GM19023 (cell line): Measurements from ENCODE around the gene CLDN4.
"Not testable (repeated sequence)": the region's sequence is repeated elsewhere in the genome, so short reads cannot be mapped to it uniquely, and the experiment has no call there.

Source experiments
- ATAC-seq: cut with Tn5 transposase; IDR thresholded peaks from one replicate; pipeline ENCODE4 v1.9.1; 2021; ENCODE audit warnings: mild to moderate bottlenecking, moderate library complexity; ENCODE audit not compliant: unreplicated experiment

The CLDN4 gene, protein sequence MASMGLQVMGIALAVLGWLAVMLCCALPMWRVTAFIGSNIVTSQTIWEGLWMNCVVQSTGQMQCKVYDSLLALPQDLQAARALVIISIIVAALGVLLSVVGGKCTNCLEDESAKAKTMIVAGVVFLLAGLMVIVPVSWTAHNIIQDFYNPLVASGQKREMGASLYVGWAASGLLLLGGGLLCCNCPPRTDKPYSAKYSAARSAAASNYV

DNA sequence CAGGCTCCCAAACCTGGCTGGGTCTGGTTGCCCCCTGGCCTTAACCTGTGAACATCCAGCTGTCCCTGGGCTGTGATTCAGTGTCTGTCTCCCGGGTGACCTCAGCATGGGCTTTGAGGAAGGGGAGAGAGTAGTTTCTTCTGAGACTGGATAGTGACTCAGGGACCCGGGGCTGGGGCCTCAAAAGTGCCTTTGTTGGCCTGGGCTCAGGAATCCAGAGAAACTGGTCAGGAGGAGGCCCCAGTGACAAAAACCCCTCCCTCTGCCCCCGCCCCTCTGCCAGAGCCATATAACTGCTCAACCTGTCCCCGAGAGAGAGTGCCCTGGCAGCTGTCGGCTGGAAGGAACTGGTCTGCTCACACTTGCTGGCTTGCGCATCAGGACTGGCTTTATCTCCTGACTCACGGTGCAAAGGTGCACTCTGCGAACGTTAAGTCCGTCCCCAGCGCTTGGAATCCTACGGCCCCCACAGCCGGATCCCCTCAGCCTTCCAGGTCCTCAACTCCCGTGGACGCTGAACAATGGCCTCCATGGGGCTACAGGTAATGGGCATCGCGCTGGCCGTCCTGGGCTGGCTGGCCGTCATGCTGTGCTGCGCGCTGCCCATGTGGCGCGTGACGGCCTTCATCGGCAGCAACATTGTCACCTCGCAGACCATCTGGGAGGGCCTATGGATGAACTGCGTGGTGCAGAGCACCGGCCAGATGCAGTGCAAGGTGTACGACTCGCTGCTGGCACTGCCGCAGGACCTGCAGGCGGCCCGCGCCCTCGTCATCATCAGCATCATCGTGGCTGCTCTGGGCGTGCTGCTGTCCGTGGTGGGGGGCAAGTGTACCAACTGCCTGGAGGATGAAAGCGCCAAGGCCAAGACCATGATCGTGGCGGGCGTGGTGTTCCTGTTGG, at the start of gene CLDN4:
Gene CLDN4 (plus strand): TSS at position 316 of the 903 bp plus-strand sequence. CDS start 206 bp downstream, at position 522.
- no peak for ATAC-seq

DNA sequence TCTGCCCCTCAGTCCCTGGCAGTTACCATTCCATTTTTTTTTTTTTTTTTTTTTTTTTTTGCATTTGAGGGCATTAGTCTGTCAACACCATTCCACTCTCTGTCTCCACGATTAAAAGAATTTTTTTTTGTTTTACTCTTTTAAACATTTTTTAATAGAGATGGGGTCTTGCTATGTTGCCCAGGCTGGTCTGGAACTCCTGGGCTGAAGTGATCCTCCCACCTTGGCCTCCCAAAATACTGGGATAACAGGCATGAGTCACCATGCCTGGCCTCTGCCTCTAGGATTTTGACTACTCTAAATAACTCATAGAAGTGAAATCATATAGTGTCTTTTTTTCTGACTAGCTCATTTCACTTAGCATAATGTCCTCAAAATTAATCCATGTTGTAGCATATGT, 44.2 kb upstream of the CLDN4 start:
- ATAC-seq: no peak

DNA sequence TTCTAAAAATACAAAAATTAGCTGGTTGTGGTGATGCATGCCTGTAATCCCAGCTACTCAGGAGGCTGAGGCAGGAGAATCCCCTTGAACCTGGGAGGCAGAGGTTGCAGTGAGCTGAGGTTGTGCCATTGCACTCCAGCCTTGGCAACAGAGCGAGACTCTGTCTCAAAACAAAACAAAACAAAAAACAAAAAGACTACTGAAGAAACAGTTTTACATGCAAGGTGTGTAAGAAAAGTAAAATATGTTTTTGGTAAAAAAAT, 43.1 kb upstream of the CLDN4 start:
- ATAC-seq: not testable (repeated sequence)

DNA sequence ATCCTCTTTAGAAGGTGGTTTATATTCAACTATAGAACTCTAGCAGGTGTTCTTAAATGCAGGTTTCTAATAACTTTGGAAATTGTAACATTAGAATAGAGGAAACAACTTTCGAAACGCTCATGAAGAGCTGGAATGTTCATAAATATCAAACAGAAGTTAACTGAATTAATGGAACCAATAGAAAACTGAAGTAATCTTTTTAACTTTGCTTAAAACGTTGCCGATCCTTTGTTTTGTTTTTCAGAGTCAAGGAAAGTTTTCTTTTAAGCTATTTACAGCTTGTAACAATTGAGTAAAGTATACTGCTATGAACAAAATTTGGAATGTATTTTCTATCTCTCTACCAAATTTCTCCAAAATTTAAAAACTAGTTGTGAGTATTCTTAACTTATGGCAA, 41.7 kb upstream of the CLDN4 start:
- ATAC-seq: no peak

DNA sequence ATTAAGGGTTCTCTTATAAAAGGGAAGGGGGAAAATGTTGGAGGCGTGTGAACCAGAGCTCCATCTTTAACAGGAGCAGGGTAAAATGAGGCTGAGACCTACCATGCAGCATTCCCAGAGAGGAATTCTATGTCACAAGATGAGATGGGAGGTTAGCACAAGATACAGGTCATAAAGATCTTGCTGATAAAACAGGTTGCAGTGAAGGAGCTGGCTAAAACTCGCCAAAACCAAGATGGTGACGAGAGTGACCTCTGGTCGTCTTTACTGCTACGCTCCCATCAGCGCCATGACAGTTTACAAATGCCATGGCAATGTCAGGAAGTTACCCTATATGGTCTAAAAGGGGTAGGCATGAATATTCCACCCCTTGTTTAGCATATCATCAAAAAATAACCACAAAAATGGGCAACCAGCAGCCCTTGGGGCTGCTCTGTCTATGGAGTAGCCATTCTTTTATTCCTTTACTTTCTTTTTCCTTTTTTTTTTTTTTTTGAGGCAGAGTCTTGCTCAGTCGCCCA, 39.6 kb upstream of the CLDN4 start:
- not testable (repeated sequence) for ATAC-seq

DNA sequence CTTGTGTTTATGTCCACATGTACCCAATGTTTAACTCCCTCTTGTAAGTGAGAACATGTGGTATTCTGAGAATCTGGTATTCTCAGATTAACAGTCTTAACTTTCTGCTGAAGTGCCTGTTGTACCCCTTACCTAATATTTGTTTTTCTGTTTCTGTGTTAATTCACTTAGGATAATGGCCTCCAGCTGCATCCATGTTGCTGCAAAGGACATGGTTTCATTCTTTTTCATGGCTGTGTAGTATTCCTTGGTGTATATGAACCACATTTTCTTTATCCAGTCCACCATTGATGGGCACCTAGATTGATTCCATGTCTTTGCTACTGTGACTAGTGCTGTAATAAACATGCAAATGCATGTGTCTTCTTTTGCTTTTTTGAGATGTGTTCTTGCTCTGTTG, 35.6 kb upstream of the CLDN4 start:
- not testable (repeated sequence) for ATAC-seq

DNA sequence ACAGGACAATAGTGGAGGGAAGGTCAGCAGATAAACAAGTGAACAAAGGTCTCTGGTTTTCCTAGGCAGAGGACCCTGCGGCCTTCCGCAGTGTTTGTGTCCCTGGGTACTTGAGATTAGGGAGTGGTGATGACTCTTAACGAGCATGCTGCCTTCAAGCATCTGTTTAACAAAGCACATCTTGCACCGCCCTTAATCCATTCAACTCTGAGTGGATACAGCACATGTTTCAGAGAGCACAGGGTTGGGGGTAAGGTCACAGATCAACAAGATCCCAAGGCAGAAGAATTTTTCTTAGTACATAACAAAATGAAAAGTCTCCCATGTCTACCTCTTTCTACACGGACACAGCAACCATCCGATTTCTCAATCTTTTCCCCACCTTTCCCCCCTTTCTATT, 34.1 kb upstream of the CLDN4 start:
- not testable (repeated sequence) for ATAC-seq

DNA sequence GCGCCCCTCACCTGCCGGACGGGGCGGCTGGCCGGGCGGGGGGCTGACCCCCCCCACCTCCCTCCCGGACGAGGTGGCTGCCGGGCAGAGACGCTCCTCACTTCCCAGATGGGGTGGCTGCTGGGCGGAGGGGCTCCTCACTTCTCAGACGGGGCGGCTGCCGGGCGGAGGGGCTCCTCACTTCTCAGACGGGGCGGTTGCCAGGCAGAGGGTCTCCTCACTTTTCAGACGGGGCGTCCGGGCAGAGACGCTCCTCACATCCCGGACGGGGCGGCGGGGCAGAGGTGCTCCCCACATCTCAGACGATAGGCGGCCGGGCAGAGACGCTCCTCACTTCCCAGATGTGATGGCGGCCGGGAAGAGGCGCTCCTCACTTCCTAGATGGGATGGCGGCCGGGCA, 33.6 kb upstream of the CLDN4 start:
- not testable (repeated sequence) for ATAC-seq

DNA sequence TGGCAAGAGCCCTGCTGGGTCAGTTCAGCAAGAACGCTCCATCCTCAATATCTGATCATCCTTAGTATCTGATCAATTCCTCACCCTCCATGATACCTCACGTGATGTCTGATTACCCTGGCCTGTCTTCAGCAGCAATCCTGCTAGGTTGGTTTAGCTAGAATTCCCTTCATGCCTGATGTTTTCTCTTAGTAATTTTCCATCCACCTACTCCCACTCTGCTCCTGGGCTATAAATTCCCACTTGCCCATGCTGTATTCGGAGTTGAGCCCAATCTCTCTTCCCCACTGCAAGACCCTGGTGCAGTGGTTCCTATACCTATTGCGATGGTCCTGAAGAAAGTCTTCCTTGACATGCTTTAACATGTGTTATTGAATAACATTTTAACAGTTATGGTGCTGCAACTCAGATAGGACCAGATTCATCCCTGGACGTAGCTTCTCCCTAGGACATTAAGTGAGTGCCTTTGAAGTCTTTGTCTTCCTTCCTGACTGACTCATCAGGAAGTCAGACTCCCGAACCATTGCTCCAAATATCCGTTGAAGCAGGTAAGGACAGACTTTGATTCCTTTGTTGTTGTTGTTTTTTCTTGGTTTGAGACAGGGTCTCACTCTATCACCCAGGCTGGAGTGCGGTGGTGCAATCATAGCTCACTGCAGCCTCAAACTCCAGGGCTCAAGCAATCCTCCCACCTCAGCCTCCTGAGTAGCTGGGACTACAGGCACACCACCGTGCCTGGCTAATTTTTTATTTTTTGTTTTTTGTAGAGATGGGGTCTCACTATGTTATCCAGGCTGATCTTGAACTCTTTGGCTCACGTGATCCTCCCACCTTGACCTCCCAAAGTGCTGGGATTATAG, 31.3 kb upstream of the CLDN4 start:
- no peak for ATAC-seq

DNA sequence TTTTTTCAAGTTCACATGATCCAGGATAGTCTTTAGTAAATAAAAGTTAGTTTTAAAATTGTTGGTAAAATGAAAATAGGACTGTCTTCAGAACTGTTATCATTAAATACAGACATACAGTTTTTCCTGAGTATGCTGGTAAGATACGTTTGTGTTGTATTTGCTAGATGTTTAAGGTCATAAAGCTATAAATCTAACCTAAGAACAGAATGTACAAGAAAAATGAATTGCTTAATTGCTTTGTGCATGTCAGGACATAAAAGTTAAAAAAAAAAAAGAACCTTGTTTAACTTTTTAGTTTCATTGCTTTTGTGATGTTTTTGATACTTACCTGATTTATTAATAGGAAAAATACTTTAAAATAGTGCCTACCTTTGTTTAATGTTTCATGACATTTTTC, 29.2 kb upstream of the CLDN4 start:
- no peak for ATAC-seq

DNA sequence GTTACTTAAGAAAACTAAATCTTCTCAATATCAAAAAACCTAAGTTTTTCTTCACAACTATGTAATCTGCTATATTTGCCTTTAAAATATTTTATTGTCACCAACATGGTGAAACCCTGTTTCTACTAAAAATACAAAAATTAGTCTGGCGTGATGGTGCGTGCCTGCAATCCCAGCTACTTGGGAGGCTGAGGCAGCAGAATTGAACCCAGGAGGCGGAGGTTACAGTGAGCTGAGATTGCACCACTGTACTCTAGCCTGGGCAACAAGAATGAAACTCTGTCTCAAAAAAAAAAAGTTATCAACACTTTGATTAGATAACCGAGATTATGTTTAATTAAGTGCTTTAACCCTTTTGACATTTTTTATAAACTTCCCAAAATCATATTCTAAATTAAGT, 28.3 kb upstream of the CLDN4 start:
- no peak for ATAC-seq

DNA sequence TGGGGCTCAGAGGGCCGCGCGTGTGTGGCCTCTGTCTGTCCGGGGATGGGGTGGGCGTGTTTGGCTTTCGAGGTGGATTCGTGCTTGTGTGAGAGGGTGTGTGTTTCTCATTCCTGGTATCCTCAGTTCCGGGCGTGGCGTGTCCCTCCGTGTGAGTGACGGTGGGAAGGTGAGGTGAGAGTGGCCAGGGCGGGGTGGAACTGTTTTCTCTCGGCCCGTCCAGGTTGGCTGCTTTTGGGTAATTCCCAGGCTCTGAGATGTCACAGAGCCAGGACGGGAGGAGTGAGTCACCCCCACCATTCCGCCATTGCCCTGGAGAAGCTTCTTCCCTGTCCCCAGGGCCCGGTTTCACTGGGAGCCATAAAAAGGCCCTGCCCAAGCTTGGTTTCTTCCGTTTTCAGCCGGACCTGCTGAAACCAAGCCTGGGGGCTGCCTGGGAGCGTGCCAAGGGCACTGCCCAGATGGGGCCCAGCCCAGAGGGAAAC, 21.3 kb upstream of the CLDN4 start:
- no peak for ATAC-seq

DNA sequence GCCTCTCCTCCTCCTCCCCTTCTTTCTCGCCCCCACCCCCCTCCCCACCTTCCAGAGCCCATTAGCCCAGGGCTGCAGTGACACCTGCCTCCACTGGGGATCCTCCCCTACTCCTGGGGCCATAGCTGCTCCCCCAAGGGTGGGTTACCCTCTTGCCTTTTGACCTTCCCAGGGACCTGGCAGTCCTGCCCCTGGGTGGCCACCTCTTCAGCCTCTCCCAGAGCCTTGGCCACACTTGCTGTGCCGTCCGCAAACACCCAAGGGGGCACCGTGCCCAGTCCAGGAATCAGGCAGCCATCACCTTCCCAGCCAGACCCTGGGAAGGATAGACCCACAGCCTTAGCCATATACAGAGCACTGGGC, 19.8 kb upstream of the CLDN4 start:
- no peak for ATAC-seq

DNA sequence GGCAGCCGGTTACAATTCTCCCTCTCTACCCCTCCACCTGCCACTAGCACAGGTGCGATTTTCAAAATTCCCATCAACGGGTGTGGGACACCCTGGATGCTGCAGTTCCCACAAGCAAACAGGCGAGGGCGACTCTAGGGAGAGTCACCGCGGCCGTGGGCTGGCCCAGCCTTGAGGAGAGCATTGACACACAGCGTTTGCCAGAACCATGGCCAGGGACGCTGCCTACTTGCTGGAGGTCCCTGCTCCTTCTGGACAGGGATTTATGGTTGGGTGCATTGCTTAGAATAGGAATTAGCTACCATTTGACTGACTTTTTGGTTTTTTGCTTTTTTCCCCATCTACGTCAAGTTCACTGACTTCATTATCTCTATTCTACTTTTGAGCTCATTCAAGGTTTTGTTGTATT, 19.0 kb upstream of the CLDN4 start:
- ATAC-seq: no peak

DNA sequence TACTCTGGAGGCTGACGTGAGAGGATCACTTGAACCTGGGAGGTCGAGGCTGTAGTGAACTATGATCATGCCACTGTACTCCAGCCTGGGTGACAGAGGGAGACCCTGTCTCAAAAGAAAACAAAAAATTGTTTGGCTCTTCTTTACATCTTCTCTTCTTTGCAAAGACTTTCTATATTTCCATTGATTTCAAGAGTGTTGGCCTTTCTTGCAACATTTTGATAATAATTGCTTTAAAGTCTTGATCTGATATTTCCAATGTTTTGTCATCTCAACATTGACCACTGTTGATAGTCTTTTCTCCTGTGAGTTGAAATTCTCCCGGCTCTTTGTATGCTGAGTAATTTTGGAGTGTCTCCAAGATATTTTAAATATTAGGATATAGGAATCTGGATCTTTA, 17.8 kb upstream of the CLDN4 start:
- no peak for ATAC-seq

DNA sequence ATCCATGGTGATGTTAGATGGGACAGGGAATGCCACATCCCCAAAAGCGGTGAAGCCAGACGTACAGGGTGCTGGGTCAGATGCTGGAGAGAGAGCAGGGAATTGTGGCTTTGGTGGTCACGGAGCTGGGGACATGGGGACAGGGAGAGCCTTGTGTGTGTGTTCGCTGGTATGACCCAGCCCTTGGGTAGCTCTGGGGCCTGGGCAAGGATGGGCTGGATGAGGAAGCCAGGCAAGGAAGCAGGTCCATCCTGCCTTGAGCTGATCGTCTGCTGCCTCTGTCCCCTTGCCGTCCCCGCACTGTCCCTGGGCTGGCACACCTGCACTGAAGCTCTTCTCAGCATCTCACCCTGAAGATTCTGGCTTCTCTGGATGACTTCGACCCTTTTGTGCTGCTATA, 15.4 kb upstream of the CLDN4 start:
- ATAC-seq: no peak

DNA sequence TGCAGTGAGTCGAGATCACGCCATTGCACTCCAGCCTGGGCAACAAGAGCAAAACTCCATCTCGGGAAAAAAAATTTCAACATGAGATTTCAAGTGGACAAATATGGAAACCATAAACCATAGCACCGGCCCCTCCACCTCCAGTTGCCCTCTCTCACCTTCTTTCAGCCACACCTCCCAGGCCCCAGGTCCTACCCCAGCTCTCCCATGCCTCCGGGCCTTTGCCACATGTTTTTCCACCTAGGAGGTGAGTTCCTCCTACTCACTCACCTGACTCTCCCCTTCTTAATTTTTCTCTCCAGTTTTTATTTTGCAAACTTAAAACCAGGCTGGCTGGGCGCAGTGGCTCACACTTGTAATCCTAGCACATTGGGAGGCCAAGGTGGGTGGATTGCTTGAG, 13.7 kb upstream of the CLDN4 start:
- ATAC-seq: no peak

DNA sequence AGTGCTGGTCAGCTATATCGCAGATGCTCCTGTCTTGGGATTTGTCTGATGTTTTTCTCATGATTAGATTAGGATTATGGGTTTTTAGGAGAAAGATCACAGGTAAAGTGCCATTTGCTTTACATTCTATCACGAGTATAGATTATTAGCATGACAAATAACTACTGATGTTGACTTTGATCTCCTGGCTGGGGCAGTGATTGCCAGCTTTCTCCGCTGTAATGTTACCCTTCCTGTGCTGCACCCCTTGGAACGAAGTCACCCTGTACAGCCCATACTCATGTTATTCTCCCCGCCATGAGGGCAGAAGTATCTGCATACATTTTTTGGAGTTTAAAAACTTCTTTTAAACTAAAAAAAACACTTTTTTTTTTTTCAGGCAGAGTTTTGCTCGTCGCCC, 10.8 kb upstream of the CLDN4 start:
- no peak for ATAC-seq

DNA sequence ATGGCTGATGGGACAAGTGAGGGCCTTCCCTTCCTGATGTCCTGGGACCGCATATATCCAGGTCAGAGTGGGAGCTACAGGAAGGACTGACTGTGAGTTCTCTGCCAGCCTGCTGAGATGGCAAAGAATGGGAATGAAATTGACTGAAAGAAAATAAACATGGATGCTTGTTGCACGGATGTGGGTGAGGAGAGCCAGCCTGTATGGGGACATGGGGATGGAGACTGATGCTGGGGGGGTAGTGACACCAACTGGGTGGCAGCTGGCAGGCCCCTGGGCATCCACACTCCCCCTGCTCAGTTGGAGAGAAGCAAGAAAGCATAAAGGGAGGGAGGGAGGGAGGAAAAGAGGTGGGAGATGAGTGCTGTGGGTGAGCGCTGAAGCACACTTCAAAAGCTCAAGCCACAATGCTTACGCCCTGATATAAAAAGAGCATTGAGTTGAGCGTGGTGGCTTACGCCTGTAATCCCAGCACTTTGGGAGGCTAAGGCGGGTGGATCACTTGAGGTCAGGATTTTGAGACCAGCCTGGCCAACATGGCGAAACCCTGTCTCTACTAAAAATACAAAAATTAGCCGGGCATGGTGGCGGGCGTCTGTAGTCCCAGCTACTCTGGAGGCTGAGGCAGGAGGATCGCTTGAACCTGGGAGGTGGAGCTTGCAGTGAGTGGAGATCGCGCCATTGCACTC, 9.1 kb upstream of the CLDN4 start:
- ATAC-seq: not testable (repeated sequence)

DNA sequence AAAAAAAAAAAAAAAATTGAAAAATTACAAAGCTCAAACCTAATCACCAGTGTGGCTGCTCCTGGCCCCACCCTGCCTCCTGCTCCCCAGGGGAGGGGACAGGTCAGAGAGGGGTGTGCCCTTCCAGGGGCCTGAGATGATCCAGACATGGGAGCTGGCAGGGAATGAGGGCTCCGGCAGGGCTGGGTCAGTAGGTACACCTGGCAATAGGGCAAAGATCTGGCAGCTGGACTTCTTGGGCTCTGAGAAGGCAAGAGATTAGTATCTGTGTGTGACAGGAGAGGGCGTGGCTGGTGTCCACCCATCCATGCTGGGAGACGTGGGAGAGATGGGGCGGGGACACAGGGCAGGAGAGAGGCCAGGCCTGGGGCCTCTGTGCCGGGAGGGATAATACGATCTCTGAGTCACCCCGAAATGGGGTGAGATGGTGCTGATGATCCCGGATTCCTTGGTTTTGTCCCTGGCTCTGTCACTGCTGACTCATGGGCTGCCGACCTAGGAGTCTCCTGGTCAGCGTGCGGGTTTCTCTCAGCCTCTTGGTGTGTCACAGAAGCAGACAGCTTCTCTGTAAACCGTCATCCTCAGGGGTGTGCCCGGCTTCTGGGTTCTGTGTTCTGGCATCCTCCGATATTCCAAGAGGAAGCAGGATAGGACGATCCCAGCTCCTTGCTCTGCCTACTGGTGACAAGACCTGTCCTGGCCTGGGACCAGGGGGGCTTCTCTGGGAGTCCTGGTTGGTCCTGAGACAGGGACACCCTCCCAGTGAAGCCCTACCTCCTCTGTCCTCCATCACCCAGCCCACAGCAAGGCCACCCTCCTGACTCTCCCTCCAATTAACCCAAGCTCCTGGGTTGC, 8.2 kb upstream of the CLDN4 start:
- ATAC-seq: no peak
